ENCODE measurements around the gene ARL13A. TPM values are rescaled to one million over a fixed set of nuclear protein-coding genes. Genes with fewer than 3 reads are reported as not detected.
A peak's percentile ranks its signal among the peaks of the same experiment; 100 is the strongest.

ARL13A gene
- total RNA-seq (2021; ENCODE audit: unreplicated experiment) (not detected), Bru-seq, nascent RNA (percentile 21 among the genes with signal in this experiment), BruChase-seq, experiment 1, labeled RNA remaining after a 6-hour chase (percentile 12 among the genes with signal in this experiment), BruChase-seq, experiment 2, labeled RNA remaining after a 2-hour chase (percentile 13 among the genes with signal in this experiment)
- polyA plus RNA-seq (2012) = not detected in 2 replicates
- long read RNA-seq = 0 reads

DNA sequence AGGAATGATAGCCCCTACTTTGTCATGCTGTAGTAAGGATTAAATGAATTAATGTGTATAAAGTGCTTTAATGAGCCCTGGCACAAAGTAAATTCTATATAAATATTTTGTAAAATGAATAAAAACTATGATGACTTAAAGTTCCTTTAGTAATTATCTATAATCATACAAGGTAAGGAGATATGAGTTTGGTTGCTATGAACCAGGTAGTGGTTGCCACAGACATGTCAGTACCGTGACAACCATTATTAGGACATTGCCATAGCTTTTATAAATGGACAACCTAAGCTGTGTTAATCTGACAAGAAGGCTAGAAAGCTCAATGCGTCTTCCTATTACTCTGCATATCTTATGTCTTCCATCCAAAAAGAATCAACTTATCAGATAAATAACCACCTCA lies at the start of gene ARL13A:
Gene ARL13A (plus strand): TSS at position 301 of the 400 bp plus-strand sequence. CDS start 3,982 bp downstream, outside the sequence.
- RAD21 ChIA-PET (ENCODE audit: low non-redundant PET in 1 of 2, low total read pairs in 2 of 2, uncharacterized antibody in 2 of 2, unreplicated experiment in 2 of 2) = no interaction called here
- H3K27me3 ChIP-seq (ENCODE audit: insufficient read depth, low read length) = no peaks in the 10 kb centered on the region
- no peak within 1 kb of the TSS for H3K27ac ChIP-seq (ENCODE audit: low read depth, low read length)
- no peak within 1 kb of the TSS for H2AFZ ChIP-seq (ENCODE audit: low read depth, low read length, poor library complexity, severe bottlenecking)
- H3K4me3 ChIP-seq (replicated peaks in 1 of 2; ENCODE audit: low read depth in 1 of 2, low read length in 2 of 2) = no peak within 1 kb of the TSS
- CTCF ChIA-PET = no interaction called here
- H4K20me1 ChIP-seq (ENCODE audit: insufficient read depth) = no peaks in the 10 kb centered on the region
- H3K4me1 ChIP-seq (ENCODE audit: control insufficient read depth in 1 of 2, insufficient read depth in 2 of 2, low read length in 2 of 2) = no peaks in the 10 kb centered on the region
- H3K79me2 ChIP-seq (ENCODE audit: insufficient read depth, low read length) = no peaks in the 10 kb centered on the region
- H3K9ac ChIP-seq (ENCODE audit: low read length) = no peak within 1 kb of the TSS
- intact Hi-C loops (cut with micrococcal nuclease) = no loop called here
- TF ChIP-seq POLR2A (IDR thresholded peaks at IDR 0.05; ENCODE audit: borderline replicate concordance, extremely low read depth, insufficient read depth, insufficient read length) = no peak
- TF ChIP-seq, protein P1, sequence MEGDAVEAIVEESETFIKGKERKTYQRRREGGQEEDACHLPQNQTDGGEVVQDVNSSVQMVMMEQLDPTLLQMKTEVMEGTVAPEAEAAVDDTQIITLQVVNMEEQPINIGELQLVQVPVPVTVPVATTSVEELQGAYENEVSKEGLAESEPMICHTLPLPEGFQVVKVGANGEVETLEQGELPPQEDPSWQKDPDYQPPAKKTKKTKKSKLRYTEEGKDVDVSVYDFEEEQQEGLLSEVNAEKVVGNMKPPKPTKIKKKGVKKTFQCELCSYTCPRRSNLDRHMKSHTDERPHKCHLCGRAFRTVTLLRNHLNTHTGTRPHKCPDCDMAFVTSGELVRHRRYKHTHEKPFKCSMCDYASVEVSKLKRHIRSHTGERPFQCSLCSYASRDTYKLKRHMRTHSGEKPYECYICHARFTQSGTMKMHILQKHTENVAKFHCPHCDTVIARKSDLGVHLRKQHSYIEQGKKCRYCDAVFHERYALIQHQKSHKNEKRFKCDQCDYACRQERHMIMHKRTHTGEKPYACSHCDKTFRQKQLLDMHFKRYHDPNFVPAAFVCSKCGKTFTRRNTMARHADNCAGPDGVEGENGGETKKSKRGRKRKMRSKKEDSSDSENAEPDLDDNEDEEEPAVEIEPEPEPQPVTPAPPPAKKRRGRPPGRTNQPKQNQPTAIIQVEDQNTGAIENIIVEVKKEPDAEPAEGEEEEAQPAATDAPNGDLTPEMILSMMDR (IDR thresholded peaks at IDR 0.05 in 2 of 3, conservative IDR thresholded peaks at IDR 0.05 in 1 of 3; ENCODE audit: borderline replicate concordance in 1 of 3, insufficient read depth in 1 of 3, low read depth in 2 of 3, low read length in 2 of 3) = no peak
- TF ChIP-seq FOSL1 (IDR thresholded peaks at IDR 0.05; ENCODE audit: low read depth) = no peak
- TF ChIP-seq ZBTB33 (IDR thresholded peaks at IDR 0.05; ENCODE audit: extremely low read depth, insufficient replicate concordance, low read length) = no peak
- TF ChIP-seq YY1 (IDR thresholded peaks at IDR 0.05; ENCODE audit: extremely low read depth, insufficient replicate concordance, low read depth, low read length) = no peak
- TF ChIP-seq RAD21 (IDR thresholded peaks at IDR 0.05; ENCODE audit: low read depth) = no peak
- no peak for TF ChIP-seq SP1 (IDR thresholded peaks at IDR 0.05; ENCODE audit: low read depth)
- TF ChIP-seq ATF3 (IDR thresholded peaks at IDR 0.05) = no peak
- TF ChIP-seq ELF1 (IDR thresholded peaks at IDR 0.05; ENCODE audit: borderline replicate concordance, low read depth) = no peak
- TF ChIP-seq JUND (IDR thresholded peaks at IDR 0.05) = no peak
- no peak for TF ChIP-seq TCF7L2 (IDR thresholded peaks at IDR 0.05; ENCODE audit: borderline replicate concordance, extremely low read depth, insufficient read depth, insufficient read length)
- no peak for TF ChIP-seq ZNF274 (IDR thresholded peaks at IDR 0.05; ENCODE audit: low read depth, low read length)
- TF ChIP-seq EGR1 (IDR thresholded peaks at IDR 0.05; ENCODE audit: low read depth) = no peak
- TF ChIP-seq ZFX (IDR thresholded peaks at IDR 0.05) = no peak
- TF ChIP-seq EZH2phosphoT487 (IDR thresholded peaks at IDR 0.05; ENCODE audit: borderline replicate concordance) = no peak
- TF ChIP-seq EZH2 (IDR thresholded peaks at IDR 0.05) = no peak
- TF ChIP-seq CBX3 (IDR thresholded peaks at IDR 0.05; ENCODE audit: low read depth) = no peak
- TF ChIP-seq, protein P2, sequence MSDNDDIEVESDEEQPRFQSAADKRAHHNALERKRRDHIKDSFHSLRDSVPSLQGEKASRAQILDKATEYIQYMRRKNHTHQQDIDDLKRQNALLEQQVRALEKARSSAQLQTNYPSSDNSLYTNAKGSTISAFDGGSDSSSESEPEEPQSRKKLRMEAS (IDR thresholded peaks at IDR 0.05) = no peak
- TF ChIP-seq POLR2AphosphoS5 (IDR thresholded peaks at IDR 0.05; ENCODE audit: low read depth, low read length) = no peak
- H3K4me2 ChIP-seq (ENCODE audit: low read length) = no peak within 1 kb of the TSS
- BruUV-seq (replicated peaks) = no TSS peak
- no peaks in the 10 kb centered on the region for H3K9me3 ChIP-seq (ENCODE audit: control insufficient read depth in 1 of 2, insufficient read depth in 1 of 2, low read depth in 1 of 2, low read length in 2 of 2)
- ATAC-seq = no peak
- no peaks in the 10 kb centered on the region for H3K9me2 ChIP-seq (ENCODE audit: insufficient read depth)
- H3K36me3 ChIP-seq (ENCODE audit: control insufficient read depth in 1 of 2, insufficient read depth in 2 of 2, low read length in 2 of 2) = no peaks in the 10 kb centered on the region
- POLR2A ChIA-PET = no interaction called here
- DNase-seq (ENCODE audit: low read depth, low spot score) = no peak
